OCI-LY1 (cell line): ENCODE results near the gene GSG1L.

Experiments
- H2AFZ ChIP-seq: fragments of 200-600 bp; sonication (generic), shearing (Covaris generic); 2 replicates; pipeline ENCODE4 v1.6.0; 2014; ENCODE audit warnings: antibody characterized with exemption, mild to moderate bottlenecking, low read length
- H3F3A ChIP-seq: fragments of 200-600 bp; sonication (generic), shearing (Covaris generic); 2 replicates; pipeline ENCODE4 v1.6.0; 2014; ENCODE audit warnings: mild to moderate bottlenecking, antibody characterized with exemption, low read length, moderate library complexity; ENCODE audit not compliant: insufficient read depth
- H3K27ac ChIP-seq: fragments of 200-600 bp; sonication (generic); 2 replicates; pipeline ENCODE4 v1.5.1; 2014; ENCODE audit warnings: low read length, mixed run types, mild to moderate bottlenecking, low read depth; ENCODE audit not compliant: poor library complexity, severe bottlenecking
- H3K27me3 ChIP-seq: fragments of 200-600 bp; sonication (generic); 2 replicates; pipeline ENCODE4 v1.6.0; 2014; ENCODE audit warnings: antibody characterized with exemption, mild to moderate bottlenecking, low read length, moderate library complexity; ENCODE audit not compliant: insufficient read depth
- H3K36me3 ChIP-seq: fragments of 200-600 bp; sonication (generic); 2 replicates; pipeline ENCODE4 v1.6.1; 2014; ENCODE audit warnings: mild to moderate bottlenecking, antibody characterized with exemption, low read length, moderate library complexity, mixed read lengths; ENCODE audit not compliant: insufficient read depth
- H3K4me1 ChIP-seq: fragments of 200-600 bp; sonication (generic); 2 replicates; pipeline ENCODE4 v1.5.1; 2014; ENCODE audit warnings: mild to moderate bottlenecking, low read length, moderate library complexity; ENCODE audit not compliant: insufficient read depth, severe bottlenecking
- H3K4me2 ChIP-seq: fragments of 200-600 bp; sonication (generic), shearing (Covaris generic); 2 replicates; pipeline ENCODE4 v1.6.1; 2014; ENCODE audit warnings: low read length
- H3K4me3 ChIP-seq: fragments of 200-600 bp; sonication (generic); 2 replicates; pipeline ENCODE4 v1.5.1; 2014; ENCODE audit warnings: low read length, low read depth, mild to moderate bottlenecking, mixed read lengths; ENCODE audit not compliant: poor library complexity, severe bottlenecking
- H3K79me2 ChIP-seq: fragments of 200-600 bp; shearing (Covaris generic); 2 replicates; pipeline ENCODE4 v1.6.1; 2016; ENCODE audit warnings: mixed run types, low read length, mixed read lengths; ENCODE audit not compliant: insufficient read depth
- H3K9ac ChIP-seq: fragments of 200-600 bp; sonication (generic), shearing (Covaris generic); 2 replicates; pipeline ENCODE4 v1.6.1; 2014; ENCODE audit warnings: mild to moderate bottlenecking, low read length, mixed read lengths
- H3K9me2 ChIP-seq: fragments of 200-600 bp; sonication (generic), shearing (Covaris generic); 2 replicates; pipeline ENCODE4 v1.6.1; 2014; ENCODE audit warnings: low read depth, mild to moderate bottlenecking, low read length, mixed read lengths
- H3K9me3 ChIP-seq: fragments of 200-600 bp; shearing (Covaris generic); 2 replicates; pipeline ENCODE4 v1.6.1; 2014; ENCODE audit warnings: low read length, mixed read lengths
- H4K20me1 ChIP-seq: fragments of 200-600 bp; sonication (generic), shearing (Covaris generic); 2 replicates; pipeline ENCODE4 v1.6.0; 2016; ENCODE audit warnings: mild to moderate bottlenecking, low read length; ENCODE audit not compliant: insufficient read depth
- EZH2 ChIP-seq: fragments of 200-600 bp; sonication (generic), shearing (Covaris generic); IDR thresholded peaks from 2 replicates; pipeline ENCODE4 v1.8.0; 2017; ENCODE audit warnings: borderline replicate concordance, mixed run types, mild to moderate bottlenecking, antibody characterized with exemption, low read length, moderate library complexity, mixed read lengths
- TF ChIP-seq, protein P1 (sequence below): fragments of 200-600 bp; sonication (generic), shearing (Covaris generic); IDR thresholded peaks from 2 replicates; pipeline ENCODE4 v1.5.1; 2017; ENCODE audit warnings: mild to moderate bottlenecking, antibody characterized with exemption, low read length, moderate library complexity, mixed read lengths

Gene GSG1L

DNA sequence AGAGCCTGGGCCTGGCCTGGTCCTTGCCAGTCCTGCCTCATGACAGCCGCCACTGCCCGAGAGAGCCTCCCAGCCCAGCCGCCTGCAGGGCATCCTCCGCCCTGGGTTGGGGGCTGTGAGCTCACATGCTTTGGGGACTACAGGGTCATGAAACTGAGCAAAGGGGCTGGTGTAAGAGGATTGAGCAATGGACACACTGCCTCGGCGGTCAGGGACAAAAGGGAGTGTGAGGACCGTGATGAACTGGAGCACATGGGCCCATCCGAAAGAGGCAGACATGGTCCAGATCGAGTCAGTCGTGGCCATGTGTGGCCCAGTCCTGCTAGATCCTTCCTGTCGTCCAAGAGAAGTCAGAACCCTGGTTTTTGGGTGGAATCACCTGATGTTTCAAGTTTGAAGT lies 52.3 kb downstream of the GSG1L start:
- Histone ChIP-seq H3K4me2 (no peak overlapping the region), H3K27ac (no peak overlapping the region), H3K27me3 (no peaks in the 10 kb centered on the region; the same call in 1 of the 2 replicates), H3K36me3 (no peaks in the 10 kb centered on the region), H4K20me1 (no peaks in the 10 kb centered on the region), H3K79me2 (no peaks in the 10 kb centered on the region), H2AFZ (no peak overlapping the region), H3K9me2 (no peaks in the 10 kb centered on the region), H3K9ac (no peak overlapping the region), H3K9me3 (no peaks in the 10 kb centered on the region), H3F3A (no peaks in the 10 kb centered on the region), H3K4me1 (no peaks in the 10 kb centered on the region), H3K4me3 (no peak overlapping the region)
- TF ChIP-seq, protein P1, sequence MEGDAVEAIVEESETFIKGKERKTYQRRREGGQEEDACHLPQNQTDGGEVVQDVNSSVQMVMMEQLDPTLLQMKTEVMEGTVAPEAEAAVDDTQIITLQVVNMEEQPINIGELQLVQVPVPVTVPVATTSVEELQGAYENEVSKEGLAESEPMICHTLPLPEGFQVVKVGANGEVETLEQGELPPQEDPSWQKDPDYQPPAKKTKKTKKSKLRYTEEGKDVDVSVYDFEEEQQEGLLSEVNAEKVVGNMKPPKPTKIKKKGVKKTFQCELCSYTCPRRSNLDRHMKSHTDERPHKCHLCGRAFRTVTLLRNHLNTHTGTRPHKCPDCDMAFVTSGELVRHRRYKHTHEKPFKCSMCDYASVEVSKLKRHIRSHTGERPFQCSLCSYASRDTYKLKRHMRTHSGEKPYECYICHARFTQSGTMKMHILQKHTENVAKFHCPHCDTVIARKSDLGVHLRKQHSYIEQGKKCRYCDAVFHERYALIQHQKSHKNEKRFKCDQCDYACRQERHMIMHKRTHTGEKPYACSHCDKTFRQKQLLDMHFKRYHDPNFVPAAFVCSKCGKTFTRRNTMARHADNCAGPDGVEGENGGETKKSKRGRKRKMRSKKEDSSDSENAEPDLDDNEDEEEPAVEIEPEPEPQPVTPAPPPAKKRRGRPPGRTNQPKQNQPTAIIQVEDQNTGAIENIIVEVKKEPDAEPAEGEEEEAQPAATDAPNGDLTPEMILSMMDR: no peak
- TF ChIP-seq EZH2: no peak

DNA sequence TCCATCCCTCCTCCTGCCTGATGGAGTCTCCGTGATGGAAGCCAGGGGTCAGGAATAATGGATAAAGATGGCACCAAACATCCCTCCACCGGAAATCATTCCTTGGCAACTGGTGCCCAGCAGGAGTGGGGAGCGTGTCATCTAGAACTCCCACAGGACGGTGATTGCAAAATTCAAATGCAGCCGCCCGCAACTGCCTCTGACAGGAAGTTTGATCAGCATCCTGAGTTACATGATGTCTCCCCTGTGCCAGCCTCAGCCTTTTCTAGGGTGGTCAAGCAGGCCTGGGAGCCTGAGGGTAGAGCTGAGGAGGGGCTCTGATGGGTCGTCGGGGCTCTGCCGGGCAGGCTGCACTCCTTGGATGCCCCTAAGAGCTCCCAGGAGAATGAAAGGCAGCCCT lies 52.8 kb downstream of the GSG1L start:
- H3F3A ChIP-seq: no peaks in the 10 kb centered on the region
- no peak overlapping the region for H3K9ac ChIP-seq
- no peak overlapping the region for H3K4me3 ChIP-seq
- no peaks in the 10 kb centered on the region for H4K20me1 ChIP-seq
- no peaks in the 10 kb centered on the region for H3K79me2 ChIP-seq
- H3K9me2 ChIP-seq: no peaks in the 10 kb centered on the region
- no peaks in the 10 kb centered on the region; the same call in 1 of the 2 replicates for H3K27me3 ChIP-seq
- no peaks in the 10 kb centered on the region for H3K36me3 ChIP-seq
- no peak overlapping the region for H3K27ac ChIP-seq
- TF ChIP-seq, protein P1: no peak
- TF ChIP-seq EZH2: no peak
- H3K4me1 ChIP-seq: no peaks in the 10 kb centered on the region
- no peak overlapping the region for H2AFZ ChIP-seq
- H3K9me3 ChIP-seq: no peaks in the 10 kb centered on the region
- no peak overlapping the region for H3K4me2 ChIP-seq

- Histone ChIP-seq H3K79me2 (no peaks in the 10 kb centered on the region), H3K4me3 (no peak overlapping the region), H4K20me1 (no peaks in the 10 kb centered on the region), H3K9me3 (no peaks in the 10 kb centered on the region), H3K9me2 (no peaks in the 10 kb centered on the region), H3F3A (no peaks in the 10 kb centered on the region), H3K36me3 (no peaks in the 10 kb centered on the region), H3K27me3 (no peaks in the 10 kb centered on the region; the same call in 1 of the 2 replicates), H2AFZ (no peak overlapping the region), H3K4me2 (no peak overlapping the region), H3K27ac (no peak overlapping the region), H3K9ac (no peak overlapping the region), H3K4me1 (no peaks in the 10 kb centered on the region)
- TF ChIP-seq EZH2: no peak
- TF ChIP-seq, protein P1: no peak
Measured at GRCh38 chr16:28009586-28010373, 53.7 kb downstream of the GSG1L start.
